ENCODE data around the gene PALLD.

Gene PALLD

GRCh38 chr4:168588916-168589531 lies 92.2 kb downstream of the PALLD start:
- DNase-seq (ENCODE audit: insufficient read length, low spot score) (no peak), FAIRE-seq (no peak)
- no peak for TF ChIP-seq CTCF (IDR thresholded peaks at IDR 0.05; ENCODE audit: insufficient read depth, missing control alignments)

- TF ChIP-seq CTCF (IDR thresholded peaks at IDR 0.05; ENCODE audit: insufficient read depth, missing control alignments) = no peak
- FAIRE-seq = no peak
- no peak for DNase-seq (ENCODE audit: insufficient read length, low spot score)
These were observed 95.8 kb downstream of the PALLD start for GRCh38 chr4:168592676-168593075.

- TF ChIP-seq CTCF (IDR thresholded peaks at IDR 0.05; ENCODE audit: insufficient read depth, missing control alignments) = no peak
- FAIRE-seq (no peak), DNase-seq (ENCODE audit: insufficient read length, low spot score) (no peak)
These were observed 96.5 kb downstream of the PALLD start for GRCh38 chr4:168593399-168593798.

- no peak for TF ChIP-seq CTCF (IDR thresholded peaks at IDR 0.05; ENCODE audit: insufficient read depth, missing control alignments)
- DNase-seq (ENCODE audit: insufficient read length, low spot score) (no peak), FAIRE-seq (no peak)
These were observed 97.3 kb downstream of the PALLD start for GRCh38 chr4:168594121-168594520.

GRCh38 chr4:168598191-168598590 lies 101.3 kb downstream of the PALLD start:
- DNase-seq (ENCODE audit: insufficient read length, low spot score) (no peak), FAIRE-seq (no peak)
- no peak for TF ChIP-seq CTCF (IDR thresholded peaks at IDR 0.05; ENCODE audit: insufficient read depth, missing control alignments)

- no peak for TF ChIP-seq CTCF (IDR thresholded peaks at IDR 0.05; ENCODE audit: insufficient read depth, missing control alignments)
- DNase-seq (ENCODE audit: insufficient read length, low spot score) = no peak
- FAIRE-seq = no peak
These were observed 104.1 kb downstream of the PALLD start for GRCh38 chr4:168600796-168601583.

- no peak for DNase-seq (ENCODE audit: insufficient read length, low spot score)
- TF ChIP-seq CTCF (IDR thresholded peaks at IDR 0.05; ENCODE audit: insufficient read depth, missing control alignments) = no peak
- no peak for FAIRE-seq
These were observed 105.0 kb downstream of the PALLD start for GRCh38 chr4:168601899-168602298.

Data from D721Med (cell line).